Rectal smooth muscle tissue (tissue), 1 donor: ENCODE measurements around the gene SPATA13.
"Not testable (repeated sequence)": the region's sequence is repeated elsewhere in the genome, so short reads cannot be mapped to it uniquely, and the experiment has no call there.

ENCODE experiments used
- H3K27ac ChIP-seq: one replicate; pipeline ENCODE4 v1.7.0; 2013; ENCODE audit warnings: low read depth, low read length, inconsistent platforms
- H3K27me3 ChIP-seq: one replicate; pipeline ENCODE4 v1.7.0; 2013; ENCODE audit warnings: low read length; ENCODE audit not compliant: control insufficient read depth, insufficient read depth
- H3K36me3 ChIP-seq: one replicate; pipeline ENCODE4 v1.7.0; 2013; ENCODE audit warnings: low read length; ENCODE audit not compliant: control insufficient read depth, insufficient read depth
- H3K4me1 ChIP-seq: one replicate; pipeline ENCODE4 v1.7.0; 2013; ENCODE audit warnings: low read length; ENCODE audit not compliant: control insufficient read depth, insufficient read depth
- H3K4me3 ChIP-seq: one replicate; pipeline ENCODE4 v1.7.0; 2013; ENCODE audit warnings: low read length
- H3K9ac ChIP-seq: one replicate; pipeline ENCODE4 v1.7.0; 2013; ENCODE audit warnings: low read length

Gene SPATA13

DNA sequence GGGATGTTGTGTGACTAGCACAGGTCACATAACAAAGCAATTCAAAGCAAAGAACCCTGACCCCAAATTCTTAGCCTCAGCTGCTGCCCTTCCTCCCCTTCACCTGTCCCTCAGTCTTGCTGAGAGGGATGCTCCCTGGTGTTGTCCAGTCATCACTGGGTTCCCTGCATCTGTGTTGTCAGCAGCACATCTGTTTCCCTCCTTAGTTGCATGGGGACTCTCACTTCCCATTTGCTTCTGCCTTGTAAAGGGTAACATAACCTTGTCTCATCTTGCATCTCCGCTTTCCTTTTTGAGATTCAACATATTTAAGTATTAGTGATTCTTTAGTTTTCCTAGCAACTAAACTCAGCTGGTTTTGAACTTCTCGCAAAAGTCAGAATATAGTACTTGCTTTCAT, 54.0 kb downstream of the SPATA13 start:
- Histone ChIP-seq H3K27me3 (no peaks in the 10 kb centered on the region), H3K36me3 (no peaks in the 10 kb centered on the region), H3K9ac (no peak overlapping the region), H3K27ac (no peak overlapping the region), H3K4me1 (peaks cover 17% of the 10 kb centered on the region), H3K4me3 (no peak overlapping the region)

DNA sequence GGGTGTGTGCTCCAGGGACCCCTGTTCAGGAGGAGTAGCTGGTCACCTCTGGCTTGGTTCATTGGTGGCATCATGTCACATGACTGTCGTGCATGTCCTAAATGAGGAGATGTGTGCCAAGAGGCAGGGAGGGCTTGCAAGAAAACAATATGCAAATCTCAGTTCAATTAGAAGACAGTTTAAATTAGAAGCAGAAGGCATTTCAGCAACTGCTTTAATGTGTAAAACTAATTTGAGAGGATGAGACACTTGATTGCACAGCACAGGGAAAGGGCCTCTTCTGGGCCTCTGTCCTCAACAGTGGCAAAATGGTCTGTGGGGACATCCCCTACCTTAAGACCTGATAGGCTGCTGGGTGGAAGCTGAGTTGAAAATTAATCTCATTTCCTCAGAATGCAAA, 54.6 kb downstream of the SPATA13 start:
- H3K36me3 ChIP-seq: no peaks in the 10 kb centered on the region
- H3K4me3 ChIP-seq: no peak overlapping the region
- H3K27me3 ChIP-seq: no peaks in the 10 kb centered on the region
- no peak overlapping the region for H3K9ac ChIP-seq
- no peak overlapping the region for H3K27ac ChIP-seq
- H3K4me1 ChIP-seq: peaks cover 17% of the 10 kb centered on the region

DNA sequence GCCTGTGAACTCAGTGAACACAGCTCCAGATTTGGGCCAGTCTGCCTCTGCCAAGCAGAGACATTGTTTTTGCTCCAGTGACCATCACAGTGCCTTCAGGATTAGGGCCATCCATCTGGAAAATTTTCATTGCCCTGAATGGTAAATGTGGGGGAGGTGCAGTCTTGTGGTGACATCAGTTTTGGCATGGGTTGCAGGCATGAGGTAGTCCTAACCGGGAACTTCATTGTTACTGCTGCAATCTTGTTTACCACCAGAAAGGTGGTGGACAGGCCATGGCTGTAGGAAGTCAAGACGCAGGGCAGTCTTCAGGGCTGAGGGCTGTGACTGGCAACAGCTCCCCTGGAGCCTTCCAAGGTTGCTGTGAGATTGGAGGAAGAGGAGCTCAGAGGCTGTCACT, 55.2 kb downstream of the SPATA13 start:
- no peak overlapping the region for H3K4me3 ChIP-seq
- peaks cover 17% of the 10 kb centered on the region for H3K4me1 ChIP-seq
- no peak overlapping the region for H3K9ac ChIP-seq
- no peaks in the 10 kb centered on the region for H3K27me3 ChIP-seq
- peak overlapping the region; percentile 16 for H3K27ac ChIP-seq
- no peaks in the 10 kb centered on the region for H3K36me3 ChIP-seq

DNA sequence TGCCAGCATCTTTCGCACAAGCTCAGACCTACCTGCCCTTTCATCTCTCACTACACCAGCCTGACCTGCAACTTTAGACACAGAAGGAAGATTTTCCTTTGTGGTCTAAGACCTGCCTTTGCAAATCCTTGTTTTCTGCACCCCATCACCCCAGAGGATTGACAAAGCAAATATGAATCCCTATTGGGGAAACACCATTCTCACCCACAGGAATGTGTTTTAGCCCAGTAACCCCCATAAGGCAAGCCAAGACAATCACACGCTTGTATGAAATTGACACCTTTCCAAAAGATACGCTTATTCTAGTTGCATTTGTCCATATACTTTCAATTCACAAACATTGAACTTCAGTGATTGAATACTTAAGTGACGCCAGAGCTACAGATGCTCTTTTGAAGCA, 55.7 kb downstream of the SPATA13 start:
- peak overlapping the region; percentile 16 for H3K27ac ChIP-seq
- H3K4me1 ChIP-seq: peaks cover 17% of the 10 kb centered on the region
- no peak overlapping the region for H3K9ac ChIP-seq
- H3K36me3 ChIP-seq: no peaks in the 10 kb centered on the region
- H3K27me3 ChIP-seq: no peaks in the 10 kb centered on the region
- H3K4me3 ChIP-seq: no peak overlapping the region

DNA sequence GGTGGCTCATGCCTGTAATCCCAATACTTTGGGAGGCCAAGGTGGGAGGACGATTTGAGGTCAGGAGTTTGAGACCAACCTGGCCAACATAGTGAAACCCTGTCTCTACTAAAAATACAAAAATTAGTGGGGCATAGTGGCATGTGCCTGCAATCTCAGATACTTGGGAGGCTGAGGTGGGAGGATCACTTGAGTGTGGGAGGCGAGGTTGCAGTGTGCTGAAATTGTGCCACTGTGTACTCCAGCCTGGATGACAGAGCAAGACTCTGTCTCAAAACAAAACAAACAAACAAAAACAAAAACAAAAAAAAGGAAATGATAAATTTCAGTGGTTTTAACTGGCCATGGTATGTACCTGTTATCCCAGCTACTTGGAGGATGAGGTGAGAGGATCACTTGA, 56.3 kb downstream of the SPATA13 start:
- H3K4me3 ChIP-seq, H3K27ac ChIP-seq, H3K36me3 ChIP-seq, H3K9ac ChIP-seq, H3K27me3 ChIP-seq: not testable (repeated sequence)
- H3K4me1 ChIP-seq: peaks cover 17% of the 10 kb centered on the region

DNA sequence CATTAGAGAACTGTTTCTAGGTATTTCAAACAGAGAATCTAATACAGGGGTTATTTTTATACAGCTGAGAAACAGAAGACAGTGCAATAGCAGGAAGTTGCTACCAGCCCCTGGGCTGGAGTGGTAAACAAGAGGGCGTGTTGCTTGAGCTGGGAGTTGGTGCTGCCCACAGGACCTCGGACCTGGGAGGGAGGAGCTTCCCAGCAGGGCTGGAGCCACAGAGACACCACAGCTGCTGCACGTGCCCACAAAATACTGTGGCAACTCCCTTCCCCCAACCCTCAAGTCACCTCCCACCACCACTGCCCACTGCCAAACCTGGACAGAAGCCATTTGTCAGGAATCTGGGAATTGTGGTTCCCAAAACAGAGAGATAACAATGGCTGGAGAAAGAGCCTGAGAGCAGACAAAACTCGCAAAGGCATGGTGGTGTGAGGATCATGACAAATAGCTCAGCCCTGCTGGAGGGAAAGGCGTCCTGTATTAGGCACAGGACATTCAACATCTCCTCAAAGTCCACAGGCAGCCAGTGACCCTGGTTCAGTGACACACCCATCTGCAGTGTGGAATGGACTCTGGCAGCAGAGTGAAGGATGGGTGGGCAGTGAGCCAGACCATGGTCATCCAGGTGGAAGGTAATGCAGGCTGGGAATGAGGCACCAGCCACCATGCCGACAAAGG, 57.2 kb downstream of the SPATA13 start:
- no peaks in the 10 kb centered on the region for H3K27me3 ChIP-seq
- no peak overlapping the region for H3K27ac ChIP-seq
- H3K4me1 ChIP-seq: peaks cover 17% of the 10 kb centered on the region
- no peak overlapping the region for H3K4me3 ChIP-seq
- no peaks in the 10 kb centered on the region for H3K36me3 ChIP-seq
- H3K9ac ChIP-seq: no peak overlapping the region

DNA sequence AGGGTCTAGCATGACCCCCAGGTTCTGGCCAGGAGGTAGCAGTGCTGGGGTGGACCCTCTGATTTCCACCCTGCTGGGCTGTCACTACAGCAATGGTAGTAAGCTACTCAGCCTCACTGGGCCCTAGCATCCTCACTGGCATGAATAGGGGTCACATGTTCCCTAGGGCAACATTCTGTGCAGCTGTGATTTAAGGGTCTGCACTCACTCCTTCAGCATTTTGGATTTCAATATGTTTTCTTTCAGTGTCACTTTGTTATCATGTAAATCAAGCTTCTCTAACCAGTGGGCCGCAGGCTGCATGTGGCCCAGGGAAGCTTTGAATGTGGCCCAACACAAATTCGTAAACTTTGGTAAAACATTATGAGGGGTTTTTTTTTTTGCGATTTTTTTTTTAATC, 57.8 kb downstream of the SPATA13 start:
- peaks cover 17% of the 10 kb centered on the region for H3K4me1 ChIP-seq
- H3K27me3 ChIP-seq: no peaks in the 10 kb centered on the region
- H3K9ac ChIP-seq: no peak overlapping the region
- no peak overlapping the region for H3K4me3 ChIP-seq
- peaks cover under 1% of the 10 kb centered on the region for H3K36me3 ChIP-seq
- H3K27ac ChIP-seq: no peak overlapping the region

DNA sequence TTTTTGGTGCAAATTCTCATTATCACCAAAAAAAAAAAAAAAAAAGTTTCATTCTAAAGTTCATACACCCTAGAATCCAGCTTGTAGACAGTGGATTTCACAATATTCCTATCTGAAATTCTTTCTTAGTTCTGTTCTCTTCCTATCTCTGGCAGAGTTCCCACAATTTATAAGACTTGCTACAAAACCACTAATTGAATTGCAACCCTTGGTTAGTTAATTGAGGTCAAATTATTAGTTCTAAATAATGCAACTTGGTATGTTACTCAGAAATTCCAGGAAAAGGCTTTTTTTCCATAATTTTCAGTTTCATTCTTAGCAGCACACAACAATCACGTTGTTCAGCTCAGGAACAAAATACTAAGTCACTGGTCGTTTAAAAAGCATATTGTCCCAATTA, 58.5 kb downstream of the SPATA13 start:
- H3K36me3 ChIP-seq: peaks cover 5% of the 10 kb centered on the region
- H3K9ac ChIP-seq: no peak overlapping the region
- H3K27ac ChIP-seq: no peak overlapping the region
- no peaks in the 10 kb centered on the region for H3K27me3 ChIP-seq
- peaks cover 17% of the 10 kb centered on the region for H3K4me1 ChIP-seq
- H3K4me3 ChIP-seq: no peak overlapping the region

DNA sequence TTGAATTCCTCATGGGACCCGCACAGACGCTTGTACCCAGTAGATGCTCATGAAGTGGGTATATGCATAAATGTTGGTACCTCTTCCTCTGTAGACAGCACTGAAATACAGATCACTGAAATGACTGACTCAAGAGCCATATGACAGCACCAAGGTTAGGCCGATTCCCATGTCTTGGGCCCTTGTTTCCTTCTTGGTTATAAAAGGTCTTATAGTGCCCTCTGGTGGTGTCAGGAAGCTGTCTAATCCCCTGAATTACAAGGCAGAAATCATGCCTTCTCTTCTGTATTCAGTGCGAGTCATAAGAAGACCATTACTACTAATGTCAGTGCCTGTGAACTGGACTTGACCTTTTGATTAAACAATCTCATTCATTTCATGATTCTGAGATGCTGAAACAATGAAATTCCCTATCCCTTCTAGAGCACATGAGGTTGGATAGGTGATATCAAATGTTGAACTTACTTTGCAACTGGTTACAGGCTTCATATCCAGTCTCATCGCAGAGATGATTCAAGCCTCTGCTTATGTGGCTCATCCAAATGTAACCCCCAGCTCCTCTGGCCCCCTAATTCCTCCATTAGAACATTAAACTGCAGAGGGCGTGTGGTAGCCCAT, 59.7 kb downstream of the SPATA13 start:
- Histone ChIP-seq H3K4me1 (peaks cover 13% of the 10 kb centered on the region), H3K4me3 (no peak overlapping the region), H3K27me3 (no peaks in the 10 kb centered on the region), H3K36me3 (peaks cover 6% of the 10 kb centered on the region), H3K9ac (no peak overlapping the region), H3K27ac (no peak overlapping the region)

DNA sequence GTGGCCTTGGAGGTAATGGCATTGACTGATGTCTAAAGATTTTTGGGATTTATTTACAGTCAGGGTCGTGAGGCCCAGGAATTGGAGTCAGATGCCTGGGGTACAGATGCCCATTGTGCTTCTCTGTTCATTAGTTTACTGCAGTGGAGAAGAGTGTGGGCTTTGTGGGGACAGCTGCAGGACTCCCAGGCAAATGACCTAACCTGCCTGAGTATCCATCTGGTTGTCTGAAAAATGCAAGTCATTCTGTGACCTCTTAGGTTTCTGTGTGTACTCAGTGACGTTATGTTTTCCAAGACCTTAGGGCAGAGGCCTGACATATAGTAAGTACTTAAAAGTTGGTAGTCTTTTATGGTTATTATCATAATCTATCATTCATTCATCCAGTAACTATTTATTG, 60.5 kb downstream of the SPATA13 start:
- Histone ChIP-seq H3K4me3 (no peak overlapping the region), H3K36me3 (peaks cover 6% of the 10 kb centered on the region), H3K27ac (no peak overlapping the region), H3K9ac (no peak overlapping the region), H3K27me3 (no peaks in the 10 kb centered on the region), H3K4me1 (peaks cover 6% of the 10 kb centered on the region)

DNA sequence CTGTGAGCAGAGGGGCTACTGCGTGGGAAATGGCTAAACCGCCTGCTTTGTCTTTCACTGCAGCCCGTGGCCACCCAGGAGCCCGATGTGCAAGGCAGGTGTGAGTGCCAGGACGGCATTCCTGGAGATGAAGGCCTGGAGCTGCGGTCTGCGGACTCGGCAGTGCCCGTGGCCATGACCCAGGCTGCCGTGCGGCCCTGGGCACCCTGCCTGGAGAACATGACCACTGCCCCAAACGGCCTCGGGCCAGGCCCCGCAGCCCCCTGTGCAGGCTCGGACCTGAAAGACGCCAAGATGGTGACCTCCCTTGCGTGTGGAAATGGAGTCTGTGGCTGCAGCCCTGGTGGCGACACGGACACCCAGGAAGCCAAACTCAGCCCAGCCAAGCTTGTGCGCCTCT, 62.2 kb downstream of the SPATA13 start:
- H3K27ac ChIP-seq: no peak overlapping the region
- peaks cover 3% of the 10 kb centered on the region for H3K4me1 ChIP-seq
- H3K4me3 ChIP-seq: no peak overlapping the region
- peaks cover 6% of the 10 kb centered on the region for H3K36me3 ChIP-seq
- H3K9ac ChIP-seq: no peak overlapping the region
- H3K27me3 ChIP-seq: no peaks in the 10 kb centered on the region

DNA sequence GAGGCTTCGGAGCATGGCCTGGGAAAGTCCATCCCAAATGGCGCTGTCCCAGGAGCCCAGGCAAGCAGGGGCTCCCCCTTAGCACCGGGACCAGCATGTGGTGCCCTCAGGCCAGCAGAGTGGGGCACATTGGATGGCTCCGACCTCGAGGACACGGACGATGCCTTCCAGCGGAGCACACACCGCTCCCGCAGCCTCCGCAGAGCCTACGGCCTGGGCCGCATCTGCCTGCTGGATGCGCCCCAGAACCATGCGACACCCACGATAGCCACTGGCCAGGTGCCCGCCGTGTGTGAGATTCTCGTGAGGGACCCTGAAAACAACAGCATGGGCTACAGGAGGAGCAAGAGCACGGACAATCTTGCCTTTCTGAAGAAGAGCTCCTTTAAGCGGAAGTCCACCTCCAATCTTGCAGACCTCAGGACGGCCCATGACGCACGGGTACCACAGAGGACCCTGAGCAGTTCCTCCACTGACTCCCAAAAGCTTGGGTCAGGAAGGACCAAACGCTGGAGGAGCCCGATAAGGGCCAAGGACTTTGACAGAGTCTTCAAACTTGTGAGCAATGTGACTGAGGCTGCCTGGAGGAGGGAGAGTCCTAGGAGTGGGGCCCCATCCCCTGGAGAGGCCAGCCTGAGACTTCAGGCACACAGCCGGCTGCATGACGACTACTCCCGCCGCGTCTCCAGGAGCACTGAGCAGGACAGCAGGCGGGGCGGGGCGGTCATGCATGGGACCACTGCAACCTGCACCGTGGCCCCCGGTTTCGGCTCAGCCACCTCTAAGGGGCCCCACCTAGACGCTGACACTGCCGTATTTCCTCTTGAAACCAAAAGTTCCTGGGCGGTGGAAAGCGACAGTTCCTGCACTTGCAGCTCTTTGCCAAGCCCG, 63.1 kb downstream of the SPATA13 start:
- Histone ChIP-seq H3K4me3 (no peak overlapping the region), H3K27ac (no peak overlapping the region), H3K27me3 (no peaks in the 10 kb centered on the region), H3K36me3 (peaks cover 6% of the 10 kb centered on the region), H3K9ac (no peak overlapping the region), H3K4me1 (no peaks in the 10 kb centered on the region)
